ENCODE measurements around the gene CDH4. TPM values are rescaled to one million over a fixed set of nuclear protein-coding genes. Genes with fewer than 3 reads are reported as not detected.

Gene CDH4
- total and polyA plus RNA-seq, 2 donors (not counting 1 experiment from before 2014, with no cell fraction given): not detected

- Histone ChIP-seq H3K4me2 (replicated peaks; ENCODE audit: low read depth, low read length, poor library complexity, severe bottlenecking) (no peak overlapping the region), H3K4me3 (ENCODE audit: control extremely low read depth in 1 of 5, extremely low read depth in 1 of 5, insufficient read depth in 1 of 5, low read depth in 2 of 5, low read length in 4 of 5) (no peak overlapping the region), H4K20me1 (ENCODE audit: control insufficient read depth, insufficient read depth, low read length, poor library complexity, severe bottlenecking) (no peaks in the 10 kb centered on the region), H2AFZ (ENCODE audit: insufficient read depth, low read depth, low read length, poor library complexity, severe bottlenecking) (no peak overlapping the region), H3K9ac (ENCODE audit: low read length) (no peak overlapping the region), H3K27me3 (replicated peaks in 1 of 4; ENCODE audit: control extremely low read depth in 1 of 4, control insufficient read depth in 3 of 4, insufficient read depth in 4 of 4, low read length in 3 of 4) (no peaks in the 10 kb centered on the region), H3K27ac (ENCODE audit: low read length in 2 of 2) (no peak overlapping the region), H3K9me3 (ENCODE audit: control extremely low read depth in 1 of 3, control insufficient read depth in 2 of 3, insufficient read depth in 1 of 3, low read length in 2 of 3) (peaks cover 0 to 8% (median 0%) of the 10 kb centered on the region in 3 donors), H3K79me2 (ENCODE audit: control insufficient read depth, insufficient read depth, low read length) (no peaks in the 10 kb centered on the region), H3K36me3 (replicated peaks in 1 of 2; ENCODE audit: control extremely low read depth in 1 of 2, control insufficient read depth in 1 of 2, extremely low read depth in 1 of 2, insufficient read depth in 2 of 2, low read length in 1 of 2) (no peaks in the 10 kb centered on the region), H3K4me1 (ENCODE audit: control insufficient read depth in 2 of 2, insufficient read depth in 2 of 2, low read length in 2 of 2) (no peaks in the 10 kb centered on the region)
- H3K27ac Mint-ChIP-seq: no peak overlapping the region
- POLR2A ChIA-PET: no interaction called here
- H3K4me3 Mint-ChIP-seq: no peak overlapping the region
- CTCF ChIA-PET: no interaction called here
- no peaks in the 10 kb centered on the region for H3K4me1 Mint-ChIP-seq
- no peak for ATAC-seq (ENCODE audit: low read depth)
- DNase-seq: no peak
- WGBS (ENCODE audit: insufficient coverage): 78% methylated on average over 9 of the region's 9 CpGs
- no peaks in the 10 kb centered on the region for H3K27me3 Mint-ChIP-seq
- intact Hi-C loops (cut with micrococcal nuclease): no loop called here
- TF ChIP-seq EZH2 (IDR thresholded peaks at IDR 0.05; ENCODE audit: borderline replicate concordance, insufficient read depth, low read depth, low read length, poor library complexity, severe bottlenecking): no peak
- no peak for TF ChIP-seq CTCF (IDR thresholded peaks at IDR 0.05)
- H3K9me3 Mint-ChIP-seq (ENCODE audit: insufficient read depth): no peaks in the 10 kb centered on the region
Observed at GRCh38 chr20:61841966-61842365, 589.9 kb downstream of the CDH4 start.

GRCh38 chr20:61844621-61845020, 592.6 kb downstream of the CDH4 start:
- no peak overlapping the region for H3K4me3 Mint-ChIP-seq
- H3K9me3 ChIP-seq (ENCODE audit: control extremely low read depth in 1 of 3, control insufficient read depth in 2 of 3, insufficient read depth in 1 of 3, low read length in 2 of 3): peaks cover 0 to 13% (median 0%) of the 10 kb centered on the region in 3 donors
- no peaks in the 10 kb centered on the region for H3K4me1 ChIP-seq (ENCODE audit: control insufficient read depth in 2 of 2, insufficient read depth in 2 of 2, low read length in 2 of 2)
- no peak overlapping the region for H2AFZ ChIP-seq (ENCODE audit: insufficient read depth, low read depth, low read length, poor library complexity, severe bottlenecking)
- POLR2A ChIA-PET: no interaction called here
- TF ChIP-seq CTCF (IDR thresholded peaks at IDR 0.05) (no peak), EZH2 (IDR thresholded peaks at IDR 0.05; ENCODE audit: borderline replicate concordance, insufficient read depth, low read depth, low read length, poor library complexity, severe bottlenecking) (no peak)
- no peak for ATAC-seq (ENCODE audit: low read depth)
- 95% methylated on average over 17 of the region's 17 CpGs for WGBS (ENCODE audit: insufficient coverage)
- H3K27me3 ChIP-seq (replicated peaks in 1 of 4; ENCODE audit: control extremely low read depth in 1 of 4, control insufficient read depth in 3 of 4, insufficient read depth in 4 of 4, low read length in 3 of 4): no peaks in the 10 kb centered on the region
- H3K27ac ChIP-seq (ENCODE audit: low read length in 2 of 2): no peak overlapping the region
- H3K27ac Mint-ChIP-seq: no peak overlapping the region
- CTCF ChIA-PET: no interaction called here
- no peaks in the 10 kb centered on the region for H4K20me1 ChIP-seq (ENCODE audit: control insufficient read depth, insufficient read depth, low read length, poor library complexity, severe bottlenecking)
- no peaks in the 10 kb centered on the region for H3K4me1 Mint-ChIP-seq
- no peaks in the 10 kb centered on the region for H3K36me3 ChIP-seq (replicated peaks in 1 of 2; ENCODE audit: control extremely low read depth in 1 of 2, control insufficient read depth in 1 of 2, extremely low read depth in 1 of 2, insufficient read depth in 2 of 2, low read length in 1 of 2)
- no peaks in the 10 kb centered on the region for H3K9me3 Mint-ChIP-seq (ENCODE audit: insufficient read depth)
- H3K4me3 ChIP-seq (ENCODE audit: control extremely low read depth in 1 of 5, extremely low read depth in 1 of 5, insufficient read depth in 1 of 5, low read depth in 2 of 5, low read length in 4 of 5): no peak overlapping the region
- intact Hi-C loops (cut with micrococcal nuclease): no loop called here
- no peaks in the 10 kb centered on the region for H3K27me3 Mint-ChIP-seq
- H3K9ac ChIP-seq (ENCODE audit: low read length): no peak overlapping the region
- H3K79me2 ChIP-seq (ENCODE audit: control insufficient read depth, insufficient read depth, low read length): no peaks in the 10 kb centered on the region
- H3K4me2 ChIP-seq (replicated peaks; ENCODE audit: low read depth, low read length, poor library complexity, severe bottlenecking): no peak overlapping the region
- DNase-seq: no peak

Data from B cell (primary cell).